ENCODE measurements around the gene KRTAP4-8. TPM values are rescaled to one million over a fixed set of nuclear protein-coding genes. Genes with fewer than 3 reads are reported as not detected.

Gene KRTAP4-8
- total RNA-seq, 3 donors from 2014 or later = not detected

Other genes with a start within 250 kb of the KRTAP4-8 start
- not detected for gene KRT12, start 230.9 kb downstream of the KRTAP4-8 start, total RNA-seq
- under 1 TPM; 0.19 to 0.30 (median 0.21) TPM for gene KRT20, start 212.9 kb downstream of the KRTAP4-8 start, total RNA-seq
- not detected for gene KRT23, start 160.5 kb downstream of the KRTAP4-8 start, total RNA-seq
- gene KRT39, start 131.2 kb downstream of the KRTAP4-8 start, total RNA-seq = not detected
- not detected for gene KRT40, start 113.8 kb downstream of the KRTAP4-8 start, total RNA-seq
- gene KRTAP3-3, start 104.0 kb downstream of the KRTAP4-8 start, total RNA-seq = not detected
- not detected for gene KRTAP3-2, start 98.2 kb downstream of the KRTAP4-8 start, total RNA-seq
- not detected for gene KRTAP3-1, start 89.0 kb downstream of the KRTAP4-8 start, total RNA-seq
- gene KRTAP1-5, start 70.9 kb downstream of the KRTAP4-8 start, total RNA-seq = not detected
- gene KRTAP1-4, start 67.9 kb downstream of the KRTAP4-8 start, total RNA-seq = not detected
- not detected for gene KRTAP1-3, start 63.3 kb downstream of the KRTAP4-8 start, total RNA-seq
- gene KRTAP1-1, start 56.7 kb downstream of the KRTAP4-8 start, total RNA-seq = not detected
- gene KRTAP2-1, start 50.8 kb downstream of the KRTAP4-8 start, total RNA-seq = not detected
- not detected for gene KRTAP2-2, start 42.9 kb downstream of the KRTAP4-8 start, total RNA-seq
- not detected for gene KRTAP2-3, start 38.0 kb downstream of the KRTAP4-8 start, total RNA-seq
- not detected for gene KRTAP2-4, start 32.3 kb downstream of the KRTAP4-8 start, total RNA-seq
- gene KRTAP4-7, start 14.0 kb downstream of the KRTAP4-8 start, total RNA-seq = not detected
- not detected for gene KRTAP4-16, start 4.1 kb upstream of the KRTAP4-8 start, total RNA-seq
- gene KRTAP4-9, start 7.2 kb upstream of the KRTAP4-8 start, total RNA-seq = not detected
- gene KRTAP4-11, start 20.2 kb upstream of the KRTAP4-8 start, total RNA-seq = not detected
- not detected for gene KRTAP4-12, start 26.0 kb upstream of the KRTAP4-8 start, total RNA-seq
- not detected for gene KRTAP4-6, start 42.4 kb upstream of the KRTAP4-8 start, total RNA-seq
- not detected for gene KRTAP4-5, start 51.7 kb upstream of the KRTAP4-8 start, total RNA-seq
- gene KRTAP4-4, start 62.6 kb upstream of the KRTAP4-8 start, total RNA-seq = not detected
- gene KRTAP4-3, start 70.1 kb upstream of the KRTAP4-8 start, total RNA-seq = not detected
- gene KRTAP4-2, start 80.1 kb upstream of the KRTAP4-8 start, total RNA-seq = not detected
- gene KRTAP4-1, start 86.8 kb upstream of the KRTAP4-8 start, total RNA-seq = not detected
- gene KRTAP9-1, start 91.7 kb upstream of the KRTAP4-8 start, total RNA-seq = not detected
- not detected for gene KRTAP9-2, start 128.5 kb upstream of the KRTAP4-8 start, total RNA-seq
- gene KRTAP9-3, start 134.3 kb upstream of the KRTAP4-8 start, total RNA-seq = not detected
- gene KRTAP9-8, start 139.9 kb upstream of the KRTAP4-8 start, total RNA-seq = not detected
- not detected for gene KRTAP9-4, start 151.5 kb upstream of the KRTAP4-8 start, total RNA-seq
- not detected for gene KRTAP9-9, start 157.2 kb upstream of the KRTAP4-8 start, total RNA-seq
- gene KRTAP9-6, start 167.2 kb upstream of the KRTAP4-8 start, total RNA-seq = not detected
- not detected for gene KRTAP9-7, start 177.6 kb upstream of the KRTAP4-8 start, total RNA-seq
- not detected for gene KRTAP29-1, start 204.7 kb upstream of the KRTAP4-8 start, total RNA-seq
- gene KRTAP16-1, start 211.2 kb upstream of the KRTAP4-8 start, total RNA-seq = not detected
- gene KRTAP17-1, start 217.6 kb upstream of the KRTAP4-8 start, total RNA-seq = not detected

Measured in activated T-cell treated with anti-CD3 and anti-CD28 coated beads, Interleukin-2, amount 50 U/mL, for 4 hours (primary cell).